Measurements from ENCODE around the gene MC1R. TPM values are rescaled to one million over a fixed set of nuclear protein-coding genes. Genes with fewer than 3 reads are reported as not detected.
A peak's percentile ranks its signal among the peaks of the same experiment; 100 is the strongest.

MC1R gene
- total RNA-seq, 4 donors from 2014 or later: 0.77 to 6.2 (median 5.4) TPM

- H3K4me1 ChIP-seq: no peaks in the 10 kb centered on the region
- no peak overlapping the region for H3K4me3 ChIP-seq
- no peaks in the 10 kb centered on the region for H3K36me3 ChIP-seq
- no peaks in the 10 kb centered on the region for H3K9me3 ChIP-seq
- intact Hi-C loops (cut with DNase I; ENCODE audit: low total_unique reads): no loop called here
- no peaks in the 10 kb centered on the region for H3K27me3 ChIP-seq
- no peak for DNase-seq
- no peak overlapping the region for H3K27ac ChIP-seq
- TF ChIP-seq, protein P1, sequence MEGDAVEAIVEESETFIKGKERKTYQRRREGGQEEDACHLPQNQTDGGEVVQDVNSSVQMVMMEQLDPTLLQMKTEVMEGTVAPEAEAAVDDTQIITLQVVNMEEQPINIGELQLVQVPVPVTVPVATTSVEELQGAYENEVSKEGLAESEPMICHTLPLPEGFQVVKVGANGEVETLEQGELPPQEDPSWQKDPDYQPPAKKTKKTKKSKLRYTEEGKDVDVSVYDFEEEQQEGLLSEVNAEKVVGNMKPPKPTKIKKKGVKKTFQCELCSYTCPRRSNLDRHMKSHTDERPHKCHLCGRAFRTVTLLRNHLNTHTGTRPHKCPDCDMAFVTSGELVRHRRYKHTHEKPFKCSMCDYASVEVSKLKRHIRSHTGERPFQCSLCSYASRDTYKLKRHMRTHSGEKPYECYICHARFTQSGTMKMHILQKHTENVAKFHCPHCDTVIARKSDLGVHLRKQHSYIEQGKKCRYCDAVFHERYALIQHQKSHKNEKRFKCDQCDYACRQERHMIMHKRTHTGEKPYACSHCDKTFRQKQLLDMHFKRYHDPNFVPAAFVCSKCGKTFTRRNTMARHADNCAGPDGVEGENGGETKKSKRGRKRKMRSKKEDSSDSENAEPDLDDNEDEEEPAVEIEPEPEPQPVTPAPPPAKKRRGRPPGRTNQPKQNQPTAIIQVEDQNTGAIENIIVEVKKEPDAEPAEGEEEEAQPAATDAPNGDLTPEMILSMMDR (IDR thresholded peaks at IDR 0.05): no peak
- no peak for TF ChIP-seq POLR2A (IDR thresholded peaks at IDR 0.05)
Observed at GRCh38 chr16:89907055-89907814, 11.4 kb upstream of the MC1R start.

DNA sequence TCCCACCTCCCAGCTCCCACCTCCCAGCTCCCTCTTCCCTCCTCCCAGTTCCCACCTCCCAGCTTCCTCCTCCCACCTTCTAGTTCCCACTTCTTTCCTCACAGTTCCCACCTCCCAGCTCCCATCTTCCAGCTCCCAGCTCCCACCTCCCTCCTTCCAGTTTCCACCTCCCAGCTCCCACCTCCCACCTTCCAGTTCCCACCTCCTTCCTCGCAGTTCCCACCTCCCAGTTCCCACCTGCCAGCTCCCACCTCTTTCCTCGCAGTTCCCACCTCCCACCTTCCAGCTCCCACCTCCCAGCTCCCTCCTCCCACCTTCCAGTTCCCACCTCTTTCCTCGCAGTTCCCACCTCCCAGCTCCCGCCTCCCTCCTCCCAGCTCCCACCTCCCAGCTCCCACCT is 10.4 kb upstream of the MC1R start:
- H3K9me3 ChIP-seq: no peaks in the 10 kb centered on the region
- no peak for DNase-seq
- TF ChIP-seq POLR2A (IDR thresholded peaks at IDR 0.05): no peak
- TF ChIP-seq, protein P1 (IDR thresholded peaks at IDR 0.05): no peak
- H3K27me3 ChIP-seq: no peaks in the 10 kb centered on the region
- no peaks in the 10 kb centered on the region for H3K4me1 ChIP-seq
- intact Hi-C loops (cut with DNase I; ENCODE audit: low total_unique reads): no loop called here
- H3K27ac ChIP-seq: no peak overlapping the region
- no peak overlapping the region for H3K4me3 ChIP-seq
- H3K36me3 ChIP-seq: no peaks in the 10 kb centered on the region

GRCh38 chr16:89909777-89910716 is 8.6 kb upstream of the MC1R start:
- no peak overlapping the region for H3K27ac ChIP-seq

DNA sequence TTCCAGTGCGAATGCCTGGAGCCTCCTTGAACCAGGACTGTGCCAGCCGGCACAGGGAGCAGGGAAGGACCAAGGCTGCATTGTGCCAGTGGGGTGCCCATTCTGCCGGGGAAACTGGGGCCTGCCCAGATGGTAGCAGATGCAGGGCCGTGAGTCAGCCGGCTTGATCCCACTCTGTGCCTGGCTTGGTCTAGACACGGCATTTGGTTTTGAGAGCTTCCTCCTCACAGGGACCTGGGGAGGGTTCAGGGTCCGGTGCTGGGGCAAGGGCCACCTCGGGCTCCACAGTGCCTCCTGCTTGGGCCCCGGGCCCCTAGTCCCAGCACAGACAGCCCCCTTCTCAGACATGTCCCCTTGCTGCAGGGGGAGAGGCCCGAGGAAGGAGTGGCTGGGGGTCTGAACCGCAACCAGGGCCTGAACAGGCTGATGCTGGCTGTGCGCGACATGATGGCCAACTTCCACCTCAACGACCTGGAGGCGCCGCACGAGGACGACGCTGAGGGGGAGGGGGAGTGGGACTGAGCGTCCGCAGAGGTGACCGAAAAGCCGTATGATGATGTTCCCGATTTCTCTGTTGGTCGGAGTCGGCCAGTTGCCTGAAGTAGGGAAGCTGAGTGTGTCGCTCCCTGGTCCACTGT is 7.8 kb upstream of the MC1R start:
- TF ChIP-seq, protein P1 (IDR thresholded peaks at IDR 0.05): no peak
- Histone ChIP-seq H3K9me3 (no peaks in the 10 kb centered on the region), H3K27me3 (no peaks in the 10 kb centered on the region), H3K27ac (no peak overlapping the region), H3K4me3 (no peak overlapping the region), H3K36me3 (no peaks in the 10 kb centered on the region), H3K4me1 (no peaks in the 10 kb centered on the region)
- intact Hi-C loops (cut with DNase I; ENCODE audit: low total_unique reads): no loop called here
- no peak for DNase-seq

More at GRCh38 chr16:89909777-89910716, 8.6 kb upstream of the MC1R start:
- H3K27me3 ChIP-seq: no peaks in the 10 kb centered on the region
- H3K4me1 ChIP-seq: no peaks in the 10 kb centered on the region
- TF ChIP-seq, protein P1 (IDR thresholded peaks at IDR 0.05): peak; percentile 53 to 79 (median 62)
- TF ChIP-seq POLR2A (IDR thresholded peaks at IDR 0.05): no peak
- peak; percentile 53 to 65 for DNase-seq
- intact Hi-C loops (cut with DNase I; ENCODE audit: low total_unique reads): no loop called here
- no peaks in the 10 kb centered on the region for H3K9me3 ChIP-seq
- H3K36me3 ChIP-seq: no peaks in the 10 kb centered on the region
- H3K4me3 ChIP-seq: no peak overlapping the region

Data from uterus (tissue), 4 donors.